ENCODE measurements around the gene PRSS38. TPM values are rescaled to one million over a fixed set of nuclear protein-coding genes. Genes with fewer than 3 reads are reported as not detected.

Gene PRSS38
- total RNA-seq, 1 experiment from 2014 or later, result not detected

GRCh38 chr1:227797144-227797543 is 18.3 kb upstream of the PRSS38 start:
- Histone ChIP-seq H3K9ac (ENCODE audit: low read length) (no peak overlapping the region), H3K27ac (ENCODE audit: low read depth, low read length) (no peak overlapping the region), H3K27me3 (ENCODE audit: insufficient read depth, low read length) (no peaks in the 10 kb centered on the region), H2AFZ (ENCODE audit: low read depth, low read length, poor library complexity, severe bottlenecking) (no peak overlapping the region), H3K9me2 (ENCODE audit: insufficient read depth) (no peaks in the 10 kb centered on the region), H3K9me3 (ENCODE audit: control insufficient read depth in 1 of 2, insufficient read depth in 1 of 2, low read depth in 1 of 2, low read length in 2 of 2) (no peaks in the 10 kb centered on the region), H3K36me3 (ENCODE audit: control insufficient read depth in 1 of 2, insufficient read depth in 2 of 2, low read length in 2 of 2) (no peaks in the 10 kb centered on the region), H3K79me2 (ENCODE audit: insufficient read depth, low read length) (no peaks in the 10 kb centered on the region), H3K4me2 (ENCODE audit: low read length) (no peak overlapping the region), H3K4me1 (ENCODE audit: control insufficient read depth in 1 of 2, insufficient read depth in 2 of 2, low read length in 2 of 2) (peaks cover 10 to 13% of the 10 kb centered on the region in 2 experiments), H3K4me3 (replicated peaks in 1 of 2; ENCODE audit: low read depth in 1 of 2, low read length in 2 of 2) (no peak overlapping the region), H4K20me1 (ENCODE audit: insufficient read depth) (no peaks in the 10 kb centered on the region)
- ChIA-PET RAD21 (ENCODE audit: low non-redundant PET in 1 of 2, low total read pairs in 2 of 2, uncharacterized antibody in 2 of 2, unreplicated experiment in 2 of 2) (no interaction called here), POLR2A (no interaction called here), CTCF (no interaction called here)
- intact Hi-C loops (cut with micrococcal nuclease), result no loop called here
- TF ChIP-seq FOSL1 (IDR thresholded peaks at IDR 0.05; ENCODE audit: low read depth) (no peak), ELF1 (IDR thresholded peaks at IDR 0.05; ENCODE audit: borderline replicate concordance, low read depth) (no peak), ATF3 (IDR thresholded peaks at IDR 0.05) (no peak), POLR2A (IDR thresholded peaks at IDR 0.05; ENCODE audit: borderline replicate concordance, extremely low read depth, insufficient read depth, insufficient read length) (no peak), SIN3A (IDR thresholded peaks at IDR 0.05; ENCODE audit: low read depth) (no peak), REST (IDR thresholded peaks at IDR 0.05; ENCODE audit: low read depth) (no peak), ZFX (IDR thresholded peaks at IDR 0.05) (no peak), SP1 (IDR thresholded peaks at IDR 0.05; ENCODE audit: low read depth) (no peak), RAD21 (IDR thresholded peaks at IDR 0.05; ENCODE audit: low read depth) (no peak), JUND (IDR thresholded peaks at IDR 0.05) (no peak), CEBPB (IDR thresholded peaks at IDR 0.05; ENCODE audit: low read depth) (no peak), EZH2phosphoT487 (IDR thresholded peaks at IDR 0.05; ENCODE audit: borderline replicate concordance) (no peak), POLR2AphosphoS5 (IDR thresholded peaks at IDR 0.05; ENCODE audit: low read depth, low read length) (no peak), MAX (IDR thresholded peaks at IDR 0.05) (no peak), EGR1 (IDR thresholded peaks at IDR 0.05; ENCODE audit: low read depth) (no peak)
- no TSS peak for BruUV-seq (replicated peaks)
- no peak for DNase-seq (ENCODE audit: low read depth, low spot score)
- no peak for ATAC-seq
